Measurements from ENCODE around the gene UBR3. TPM values are rescaled to one million over a fixed set of nuclear protein-coding genes. Genes with fewer than 3 reads are reported as not detected.

Gene UBR3
- total and polyA plus RNA-seq, 4 donors, result 9.5 to 137 (median 25.7) TPM

- no peak overlapping the region for H3K4me3 ChIP-seq
- ATAC-seq (ENCODE audit: insufficient read depth, low FRiP score) (no peak), DNase-seq (peak in 2 of 3 donors; percentile 26 to 51)
- no peak for TF ChIP-seq CTCF (IDR thresholded peaks at IDR 0.05; ENCODE audit: control extremely low read depth, extremely low read depth)
- no peak overlapping the region for H3K9ac ChIP-seq (ENCODE audit: insufficient read depth in 1 of 2, low read length in 2 of 2)
- H3K27me3 ChIP-seq (ENCODE audit: control insufficient read depth in 3 of 3, insufficient read depth in 3 of 3, low read length in 2 of 3), result no peaks in the 10 kb centered on the region
- H3K9me3 ChIP-seq (ENCODE audit: control insufficient read depth in 4 of 4, insufficient read depth in 3 of 4, low read length in 3 of 4), result no peaks in the 10 kb centered on the region
- no peaks in the 10 kb centered on the region for H3K4me1 ChIP-seq (ENCODE audit: control insufficient read depth in 5 of 5, insufficient read depth in 5 of 5, low read length in 5 of 5)
- H3K27ac ChIP-seq (ENCODE audit: low read depth in 1 of 2, low read length in 1 of 2), result no peak overlapping the region
- H3K36me3 ChIP-seq (ENCODE audit: control insufficient read depth in 4 of 4, insufficient read depth in 4 of 4, low read length in 4 of 4), result peaks cover 0 to 2% (median under 1%) of the 10 kb centered on the region in 4 donors
These were observed 50.1 kb downstream of the UBR3 start for GRCh38 chr2:169877398-169877797.

GRCh38 chr2:169887120-169887519 is 59.9 kb downstream of the UBR3 start:
- no peaks in the 10 kb centered on the region for H3K27me3 ChIP-seq (ENCODE audit: control insufficient read depth in 3 of 3, insufficient read depth in 3 of 3, low read length in 2 of 3)
- no peaks in the 10 kb centered on the region for H3K9me3 ChIP-seq (ENCODE audit: control insufficient read depth in 4 of 4, insufficient read depth in 3 of 4, low read length in 3 of 4)
- no peak for TF ChIP-seq CTCF (IDR thresholded peaks at IDR 0.05; ENCODE audit: control extremely low read depth, extremely low read depth)
- 70 to 73% methylated on average over 1 of the region's 1 CpG for WGBS, 2 donors
- H3K9ac ChIP-seq (ENCODE audit: insufficient read depth in 1 of 2, low read length in 2 of 2), result no peak overlapping the region
- peaks cover 0 to 8% (median 5%) of the 10 kb centered on the region in 5 donors for H3K4me1 ChIP-seq (ENCODE audit: control insufficient read depth in 5 of 5, insufficient read depth in 5 of 5, low read length in 5 of 5)
- H3K4me3 ChIP-seq, result no peak overlapping the region
- ATAC-seq (ENCODE audit: insufficient read depth, low FRiP score) (no peak), DNase-seq (no peak)
- no peak overlapping the region for H3K27ac ChIP-seq (ENCODE audit: low read depth in 1 of 2, low read length in 1 of 2)
- peaks cover 0 to 5% (median 2%) of the 10 kb centered on the region in 4 donors for H3K36me3 ChIP-seq (ENCODE audit: control insufficient read depth in 4 of 4, insufficient read depth in 4 of 4, low read length in 4 of 4)

GRCh38 chr2:169891593-169892298 is 64.5 kb downstream of the UBR3 start:
- no peaks in the 10 kb centered on the region for H3K9me3 ChIP-seq (ENCODE audit: control insufficient read depth in 4 of 4, insufficient read depth in 3 of 4, low read length in 3 of 4)
- H3K9ac ChIP-seq (ENCODE audit: insufficient read depth in 1 of 2, low read length in 2 of 2), result no peak overlapping the region
- TF ChIP-seq CTCF (IDR thresholded peaks at IDR 0.05; ENCODE audit: control extremely low read depth, extremely low read depth), result no peak
- peak; percentile 50 to 75 (median 69) for DNase-seq
- H3K36me3 ChIP-seq (ENCODE audit: control insufficient read depth in 4 of 4, insufficient read depth in 4 of 4, low read length in 4 of 4), result peaks cover 0 to 10% (median 7%) of the 10 kb centered on the region in 4 donors
- WGBS, 2 donors, result 31 to 59% methylated on average over 3 of the region's 3 CpGs
- no peaks in the 10 kb centered on the region for H3K27me3 ChIP-seq (ENCODE audit: control insufficient read depth in 3 of 3, insufficient read depth in 3 of 3, low read length in 2 of 3)
- H3K4me3 ChIP-seq, result no peak overlapping the region
- peaks cover 0 to 8% (median 5%) of the 10 kb centered on the region in 5 donors for H3K4me1 ChIP-seq (ENCODE audit: control insufficient read depth in 5 of 5, insufficient read depth in 5 of 5, low read length in 5 of 5)
- no peak overlapping the region for H3K27ac ChIP-seq (ENCODE audit: low read depth in 1 of 2, low read length in 1 of 2)
- no peak for ATAC-seq (ENCODE audit: insufficient read depth, low FRiP score)

Measured in lung (tissue), 12 donors.